GM18858 (cell line): ENCODE measurements around the gene STIMATE.

Experiments
- ATAC-seq: cut with Tn5 transposase; IDR thresholded peaks from one replicate; pipeline ENCODE4 v1.9.1; 2021; ENCODE audit not compliant: unreplicated experiment

STIMATE gene

GRCh38 chr3:52894756-52895155 is 2.6 kb downstream of the STIMATE start:
- ATAC-seq, result no peak

GRCh38 chr3:52893723-52894122 is 3.6 kb downstream of the STIMATE start:
- ATAC-seq, result no peak

GRCh38 chr3:52892625-52893311 is 4.6 kb downstream of the STIMATE start:
- ATAC-seq, result no peak

- ATAC-seq, result no peak
Observed at GRCh38 chr3:52892290-52892624, 5.1 kb downstream of the STIMATE start.

GRCh38 chr3:52891615-52892081 is 5.7 kb downstream of the STIMATE start:
- no peak for ATAC-seq

GRCh38 chr3:52891164-52891563 is 6.2 kb downstream of the STIMATE start:
- no peak for ATAC-seq

- ATAC-seq, result no peak
Observed at GRCh38 chr3:52890735-52891134, 6.6 kb downstream of the STIMATE start.

- ATAC-seq, result no peak
Observed at GRCh38 chr3:52889901-52890300, 7.4 kb downstream of the STIMATE start.

GRCh38 chr3:52887166-52887565 is 10.2 kb downstream of the STIMATE start:
- ATAC-seq, result no peak

- ATAC-seq, result no peak
Observed at GRCh38 chr3:52886049-52886730, 11.2 kb downstream of the STIMATE start.

- ATAC-seq, result no peak
Observed at GRCh38 chr3:52882377-52882776, 15.0 kb downstream of the STIMATE start.

- ATAC-seq, result no peak
Observed at GRCh38 chr3:52881871-52882270, 15.5 kb downstream of the STIMATE start.

- ATAC-seq, result peak; percentile 62
Observed at GRCh38 chr3:52880474-52880873, 16.9 kb downstream of the STIMATE start.

- no peak for ATAC-seq
Observed at GRCh38 chr3:52880047-52880446, 17.3 kb downstream of the STIMATE start.

- no peak for ATAC-seq
Observed at GRCh38 chr3:52879581-52879980, 17.8 kb downstream of the STIMATE start.

GRCh38 chr3:52879090-52879489 is 18.3 kb downstream of the STIMATE start:
- ATAC-seq, result no peak

GRCh38 chr3:52877085-52877484 is 20.3 kb downstream of the STIMATE start:
- ATAC-seq, result no peak

GRCh38 chr3:52874864-52875587 is 22.3 kb downstream of the STIMATE start:
- no peak for ATAC-seq

- no peak for ATAC-seq
Observed at GRCh38 chr3:52874160-52874701, 23.1 kb downstream of the STIMATE start.

GRCh38 chr3:52873433-52874159 is 23.8 kb downstream of the STIMATE start:
- no peak for ATAC-seq

- ATAC-seq, result no peak
Observed at GRCh38 chr3:52872245-52872644, 25.1 kb downstream of the STIMATE start.
